IPS-11a (cell line): ENCODE data around the gene SLC9A9.

Experiments
- H3K4me3 ChIP-seq: one replicate; pipeline ENCODE4 v1.5.1; 2013; ENCODE audit warnings: low read depth, low read length, control low read depth

SLC9A9 gene

DNA sequence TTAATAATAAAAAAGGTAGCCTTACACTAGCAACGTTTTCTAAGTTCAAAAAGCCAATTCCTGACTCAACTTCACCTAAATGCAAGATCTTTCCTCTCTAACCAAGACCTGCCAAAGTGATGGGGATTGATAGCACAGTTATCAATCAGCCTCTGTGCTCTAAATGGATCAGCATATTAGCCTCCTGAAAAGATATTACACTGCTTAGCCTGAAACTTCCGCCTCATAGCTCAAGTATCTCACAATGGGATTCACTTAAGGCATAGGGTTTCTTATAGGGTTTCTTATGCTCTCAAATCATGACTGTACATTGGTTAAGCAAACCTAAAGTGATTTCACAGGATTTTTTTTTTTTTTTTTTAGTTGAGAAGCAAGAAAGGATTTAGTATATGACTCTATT is 436 bp upstream of the SLC9A9 start:
- no peak overlapping the region for H3K4me3 ChIP-seq

DNA sequence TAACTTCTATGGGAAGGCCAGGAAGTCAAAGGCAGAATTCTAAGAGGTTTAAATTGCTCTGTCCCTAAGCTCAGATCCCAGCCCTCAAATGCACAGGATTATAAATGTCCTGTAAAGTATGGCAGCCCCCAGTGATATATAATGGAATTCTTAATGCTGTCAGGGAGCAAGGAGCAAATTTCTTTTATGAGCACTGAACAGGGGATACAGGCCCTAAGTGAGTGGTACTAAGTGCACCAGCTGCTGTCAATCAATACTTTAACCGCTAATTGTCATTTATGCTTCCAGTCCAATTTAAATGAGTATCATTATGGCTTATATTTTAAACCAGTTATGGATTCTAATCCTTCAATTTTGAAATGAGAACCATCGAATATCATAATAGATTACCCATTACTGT is 4.7 kb downstream of the SLC9A9 start:
- H3K4me3 ChIP-seq: no peak overlapping the region

DNA sequence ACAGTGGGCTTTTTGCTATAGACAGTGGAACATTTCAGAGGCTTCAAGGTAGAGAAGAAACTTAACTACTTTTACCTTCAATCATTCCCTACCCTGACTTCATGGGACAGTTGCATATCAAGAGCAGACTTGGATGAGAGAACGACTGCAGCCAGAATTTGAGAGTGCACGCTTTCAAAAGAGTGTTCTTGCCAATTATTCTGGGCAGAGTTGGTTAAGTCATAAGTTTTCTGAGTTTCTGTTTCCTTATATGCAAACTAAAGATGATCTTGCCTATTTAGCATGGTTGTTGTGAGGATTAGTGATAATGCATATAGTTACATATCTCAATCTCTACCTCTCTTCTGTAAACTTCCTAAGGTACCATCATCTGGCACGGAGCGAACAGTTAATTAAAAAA is 7.6 kb downstream of the SLC9A9 start:
- no peak overlapping the region for H3K4me3 ChIP-seq

DNA sequence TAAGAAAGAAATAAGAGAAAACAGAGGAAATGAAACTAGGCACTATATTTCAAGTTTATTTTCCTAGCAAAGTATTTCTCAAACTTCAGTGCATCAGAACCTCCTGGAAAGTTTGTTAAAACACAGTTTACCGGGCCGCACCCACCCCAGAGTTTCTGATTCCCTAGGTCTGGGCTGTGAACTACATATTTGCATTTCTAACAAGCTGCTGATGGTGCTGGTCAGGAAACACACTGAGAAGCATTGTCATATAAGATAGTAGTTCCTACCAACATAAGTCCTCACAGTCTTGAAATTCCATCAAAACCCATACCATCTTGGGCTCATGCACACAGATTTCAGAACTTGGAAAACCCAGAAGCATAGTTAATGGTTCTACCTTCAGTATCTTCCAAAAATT is 8.3 kb downstream of the SLC9A9 start:
- H3K4me3 ChIP-seq: no peak overlapping the region

DNA sequence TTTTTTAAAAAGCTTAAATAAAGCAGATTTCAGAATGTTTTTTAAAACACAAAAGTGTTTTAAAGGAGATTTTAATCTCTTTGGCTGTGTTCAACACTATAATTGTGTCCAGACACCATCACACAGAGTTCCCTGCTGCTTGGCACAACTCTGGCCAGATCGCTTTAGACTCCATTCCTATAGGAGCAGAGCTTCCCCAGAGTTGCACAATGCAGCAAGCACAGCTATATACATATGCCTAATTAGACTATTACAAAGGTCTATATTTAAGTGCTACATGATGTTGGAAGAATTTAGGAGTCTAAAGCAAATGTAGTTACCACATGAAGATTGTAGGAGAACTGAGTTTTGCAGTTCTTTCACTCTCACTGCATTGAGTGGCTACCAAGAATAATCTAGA is 11.2 kb downstream of the SLC9A9 start:
- no peak overlapping the region for H3K4me3 ChIP-seq

DNA sequence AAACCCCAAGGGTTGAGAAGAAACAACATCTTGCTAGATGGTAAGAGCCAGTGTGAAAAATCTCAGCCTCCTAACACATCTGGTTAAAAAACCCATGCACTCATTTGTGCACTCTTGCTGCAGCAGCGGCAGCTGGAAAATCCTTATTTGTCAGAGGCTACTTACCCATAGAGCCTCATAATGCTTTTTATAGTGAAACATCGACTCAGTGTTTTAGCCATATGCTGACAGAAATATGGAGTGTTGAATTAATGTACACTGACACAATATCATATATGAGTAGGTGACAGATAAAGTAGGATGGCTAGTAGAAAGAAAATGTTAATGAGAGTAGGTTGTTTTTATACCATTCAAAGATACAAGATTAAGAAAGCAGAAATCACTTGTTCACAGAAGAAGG is 13.0 kb downstream of the SLC9A9 start:
- no peak overlapping the region for H3K4me3 ChIP-seq

DNA sequence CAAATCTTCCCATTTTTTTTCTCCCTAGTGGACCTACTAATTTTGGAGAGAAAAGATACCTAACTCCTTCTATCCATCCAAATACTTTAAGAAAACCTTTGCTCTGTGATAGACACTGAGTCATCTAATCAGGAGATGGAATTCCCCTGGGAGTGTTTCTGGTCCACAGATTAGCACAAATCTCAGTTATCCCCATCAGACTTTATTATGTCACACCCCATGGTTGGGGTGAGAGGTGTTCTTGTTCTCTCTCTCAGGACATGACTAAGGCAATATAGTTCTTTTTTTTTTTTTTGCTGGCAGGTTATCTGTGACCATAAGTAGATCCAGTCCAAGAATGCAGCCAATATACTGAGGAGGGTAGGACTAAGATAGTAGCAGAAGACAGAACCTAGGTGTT is 15.8 kb downstream of the SLC9A9 start:
- no peak overlapping the region for H3K4me3 ChIP-seq

DNA sequence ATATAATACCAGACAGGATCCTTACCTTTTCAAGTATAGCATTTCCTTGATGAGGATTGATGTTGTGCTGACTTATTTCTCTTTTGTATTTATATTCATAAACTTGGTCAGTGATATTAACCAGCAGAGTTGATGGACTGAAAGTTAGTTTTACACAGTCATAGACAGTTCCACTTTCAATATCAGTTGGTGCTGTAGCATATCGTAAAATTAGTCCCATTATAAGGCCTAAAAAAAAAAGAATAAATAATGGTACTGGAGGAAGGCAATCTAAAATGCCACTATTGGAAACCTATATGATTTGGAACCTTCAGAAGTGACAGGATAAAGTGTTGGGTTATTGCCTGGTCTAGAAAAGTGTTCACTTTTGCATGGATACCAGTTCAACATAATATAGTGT is 16.3 kb downstream of the SLC9A9 start:
- H3K4me3 ChIP-seq: no peak overlapping the region

DNA sequence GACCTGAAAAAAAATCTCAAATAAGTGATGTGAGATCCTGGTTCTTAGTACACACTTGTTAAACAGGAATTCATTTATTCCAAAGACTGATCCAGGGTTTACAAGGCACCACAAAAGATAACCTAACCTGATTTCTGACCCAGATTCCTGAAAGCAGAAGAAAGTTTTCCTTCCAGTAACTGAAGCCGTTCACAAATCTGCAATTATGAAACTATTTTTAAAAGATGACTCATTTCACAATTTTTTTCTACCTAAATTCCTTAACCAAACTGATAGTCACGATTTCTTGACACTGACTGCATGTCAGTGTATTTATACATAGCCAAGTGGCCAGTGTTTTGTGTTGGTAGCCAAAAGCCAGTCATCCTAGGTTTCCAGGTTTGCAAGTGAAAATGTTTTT is 17.1 kb downstream of the SLC9A9 start:
- H3K4me3 ChIP-seq: no peak overlapping the region

DNA sequence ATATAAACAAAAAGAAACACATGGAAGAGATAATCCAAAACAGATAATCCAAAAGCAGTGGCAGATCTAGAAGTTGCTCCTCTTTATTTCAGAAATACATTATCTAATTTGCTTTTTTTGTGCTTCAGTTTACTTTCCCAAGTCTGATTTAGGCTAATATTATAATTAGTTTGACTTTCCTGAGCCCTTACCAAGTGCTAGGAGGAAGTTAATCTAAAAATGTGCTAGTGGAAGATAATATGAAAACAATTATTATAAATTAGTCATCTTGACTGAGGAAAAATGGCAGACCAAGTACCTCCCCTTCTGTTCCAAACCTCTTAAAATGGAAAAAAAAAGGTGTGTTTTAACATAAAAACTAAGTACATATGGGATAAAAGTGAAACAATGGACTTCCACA is 17.5 kb downstream of the SLC9A9 start:
- H3K4me3 ChIP-seq: no peak overlapping the region

DNA sequence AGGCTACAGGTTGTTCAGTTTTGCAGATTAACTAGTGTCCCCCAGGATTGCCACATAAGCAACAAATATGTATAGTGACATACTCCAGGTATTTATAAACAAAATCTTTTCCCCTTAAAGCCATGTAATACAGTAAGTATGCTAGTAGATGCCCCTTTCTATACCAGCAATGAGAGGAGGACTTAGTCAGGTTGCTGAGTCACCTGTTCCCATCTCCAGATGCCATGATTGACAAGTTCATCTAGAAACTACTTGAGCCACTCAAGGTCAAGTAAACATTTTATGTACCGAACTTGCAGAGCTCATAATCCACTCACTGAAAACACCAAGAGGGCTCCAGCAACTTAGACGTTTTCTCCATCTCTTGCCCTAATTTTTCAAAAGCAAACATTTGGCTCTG is 18.2 kb downstream of the SLC9A9 start:
- no peak overlapping the region for H3K4me3 ChIP-seq

DNA sequence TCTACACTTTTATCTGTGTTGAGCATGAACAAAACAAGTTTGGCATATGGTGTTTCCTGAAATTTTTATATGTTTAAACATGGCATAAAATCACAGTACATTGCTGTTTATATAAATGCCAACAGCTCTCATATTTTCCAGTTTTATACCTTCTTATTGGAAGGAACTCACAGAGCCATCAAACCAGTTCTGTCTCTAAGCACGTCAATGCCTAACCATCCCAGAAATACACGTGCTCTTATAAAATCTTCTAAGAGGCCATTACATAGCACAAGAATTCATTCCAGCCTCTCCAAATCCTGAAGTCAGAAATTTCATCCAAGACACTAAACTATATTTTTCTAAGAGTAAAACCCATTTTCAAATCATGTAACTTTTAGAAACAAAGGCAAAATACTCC is 20.8 kb downstream of the SLC9A9 start:
- H3K4me3 ChIP-seq: no peak overlapping the region

DNA sequence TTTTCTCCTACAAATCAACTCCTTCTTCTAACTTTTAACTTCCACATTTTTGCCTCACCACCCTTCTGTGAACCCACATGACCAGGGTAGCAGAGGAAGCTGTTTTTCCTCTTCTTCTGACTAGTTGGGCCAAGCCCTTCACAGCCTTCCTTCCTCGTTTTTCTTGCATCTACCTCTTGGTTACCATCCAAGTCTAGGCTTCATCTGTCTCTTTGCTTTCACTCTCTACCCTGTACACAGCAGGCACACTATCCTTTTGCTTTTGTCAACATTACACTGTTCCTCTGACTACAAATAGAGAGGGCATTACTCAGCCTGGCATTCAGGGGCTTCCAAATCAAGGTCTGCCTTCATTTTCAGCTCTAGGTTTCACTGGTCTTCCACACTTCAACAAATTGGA is 22.0 kb downstream of the SLC9A9 start:
- no peak overlapping the region for H3K4me3 ChIP-seq

DNA sequence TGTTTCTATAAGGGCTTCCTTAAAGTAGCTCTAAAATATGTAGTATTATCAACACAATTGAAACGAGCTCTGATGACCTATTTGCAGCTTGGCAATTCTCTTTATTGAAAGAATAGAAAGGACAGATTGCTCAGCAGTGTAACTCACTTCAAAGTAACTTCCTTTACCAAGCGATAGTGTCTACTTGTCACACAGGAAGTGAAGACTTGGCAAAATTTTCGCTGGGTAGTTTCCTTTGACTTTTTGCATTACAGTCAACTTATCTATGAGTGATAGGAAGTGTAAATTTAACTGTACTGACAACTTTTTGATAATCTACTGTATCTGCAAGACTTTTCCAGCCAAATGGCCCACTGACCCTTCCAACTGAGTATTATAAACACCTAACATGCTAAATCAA is 22.8 kb downstream of the SLC9A9 start:
- H3K4me3 ChIP-seq: no peak overlapping the region

DNA sequence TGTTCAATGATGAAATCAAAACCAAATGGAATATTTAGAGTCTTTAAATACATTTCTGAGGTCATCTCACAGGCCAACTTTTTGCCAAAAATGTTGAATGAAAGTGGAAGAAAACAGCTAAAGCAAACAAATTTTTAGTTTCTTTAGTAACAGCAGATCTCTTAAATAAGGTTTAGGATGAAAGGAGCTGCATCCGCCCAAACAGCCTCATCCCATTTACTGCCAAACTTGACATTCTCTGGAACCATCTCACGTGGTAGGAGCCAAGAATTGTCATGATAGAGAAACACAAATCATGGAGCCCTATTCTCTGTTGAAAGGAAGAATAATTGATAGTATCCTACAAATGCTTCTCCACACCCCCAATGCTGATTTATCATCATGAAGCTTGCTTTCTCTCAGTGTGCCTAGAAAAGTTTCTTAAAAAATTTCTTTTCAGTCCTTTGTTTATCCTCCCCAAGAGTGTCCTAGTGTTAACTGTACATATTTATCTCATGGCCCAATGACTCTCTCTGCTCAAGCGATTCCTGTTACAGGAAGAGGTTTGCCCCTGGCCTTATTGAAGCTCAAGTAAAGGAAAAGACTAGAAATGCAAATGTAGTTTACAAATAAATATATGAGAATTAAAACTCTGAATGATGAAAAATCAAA is 23.4 kb downstream of the SLC9A9 start:
- no peak overlapping the region for H3K4me3 ChIP-seq

DNA sequence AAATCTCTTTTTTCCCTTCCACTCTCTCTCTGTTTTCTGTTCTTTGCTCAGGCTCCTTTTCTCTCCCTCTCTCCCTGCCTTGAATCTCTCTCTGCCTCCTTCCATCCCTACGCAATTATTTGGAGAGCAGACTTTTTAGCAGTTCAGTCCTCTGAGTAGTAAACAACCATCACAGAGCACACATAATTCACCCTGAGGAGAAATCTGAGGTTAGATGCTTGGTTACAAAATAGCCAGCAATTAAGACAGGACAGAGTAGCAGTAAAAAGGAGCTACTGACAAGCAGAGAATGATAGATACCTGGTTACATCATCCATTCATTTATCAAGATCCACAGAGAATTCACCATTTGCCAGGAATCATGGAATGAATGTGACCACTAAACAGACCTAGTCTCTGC is 25.5 kb downstream of the SLC9A9 start:
- H3K4me3 ChIP-seq: no peak overlapping the region

DNA sequence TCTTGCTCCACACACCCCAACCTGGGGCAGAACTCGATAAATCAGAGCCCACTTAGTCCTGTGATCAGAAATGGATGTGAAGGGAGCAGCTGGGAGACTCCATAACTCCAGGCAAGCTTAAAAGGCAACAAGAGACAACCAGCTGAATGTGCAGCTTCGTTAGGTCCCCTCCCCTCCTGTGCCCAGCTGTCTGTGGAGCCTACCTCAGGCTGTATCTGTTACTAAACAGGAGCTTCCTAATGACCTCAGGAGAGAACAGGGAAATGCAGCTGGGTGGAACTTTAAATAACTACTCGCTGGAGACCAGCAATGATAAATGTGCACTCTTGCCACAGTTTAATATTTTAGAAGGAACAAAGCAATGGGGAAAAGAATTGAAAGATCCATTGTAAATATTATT is 25.9 kb downstream of the SLC9A9 start:
- no peak overlapping the region for H3K4me3 ChIP-seq

DNA sequence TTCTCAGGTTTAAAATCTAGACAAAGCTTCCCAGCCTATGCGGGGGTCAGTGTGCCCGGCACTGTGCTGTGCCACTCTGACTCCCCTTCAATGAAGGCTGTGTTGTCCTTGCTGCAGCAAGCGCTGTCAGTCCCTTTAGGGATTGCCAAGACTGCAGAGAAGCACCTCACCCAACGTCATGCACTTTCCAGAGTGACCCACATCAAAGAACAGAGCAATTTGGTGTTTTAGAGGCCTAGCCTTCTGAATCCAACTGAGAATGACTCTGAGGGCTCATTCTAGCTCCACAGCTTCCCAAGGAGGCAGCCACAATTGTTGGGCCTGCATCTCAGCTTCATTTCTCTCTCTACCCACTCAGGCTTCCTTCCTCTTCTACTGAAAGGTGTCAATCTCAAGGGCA is 26.4 kb downstream of the SLC9A9 start:
- H3K4me3 ChIP-seq: no peak overlapping the region

DNA sequence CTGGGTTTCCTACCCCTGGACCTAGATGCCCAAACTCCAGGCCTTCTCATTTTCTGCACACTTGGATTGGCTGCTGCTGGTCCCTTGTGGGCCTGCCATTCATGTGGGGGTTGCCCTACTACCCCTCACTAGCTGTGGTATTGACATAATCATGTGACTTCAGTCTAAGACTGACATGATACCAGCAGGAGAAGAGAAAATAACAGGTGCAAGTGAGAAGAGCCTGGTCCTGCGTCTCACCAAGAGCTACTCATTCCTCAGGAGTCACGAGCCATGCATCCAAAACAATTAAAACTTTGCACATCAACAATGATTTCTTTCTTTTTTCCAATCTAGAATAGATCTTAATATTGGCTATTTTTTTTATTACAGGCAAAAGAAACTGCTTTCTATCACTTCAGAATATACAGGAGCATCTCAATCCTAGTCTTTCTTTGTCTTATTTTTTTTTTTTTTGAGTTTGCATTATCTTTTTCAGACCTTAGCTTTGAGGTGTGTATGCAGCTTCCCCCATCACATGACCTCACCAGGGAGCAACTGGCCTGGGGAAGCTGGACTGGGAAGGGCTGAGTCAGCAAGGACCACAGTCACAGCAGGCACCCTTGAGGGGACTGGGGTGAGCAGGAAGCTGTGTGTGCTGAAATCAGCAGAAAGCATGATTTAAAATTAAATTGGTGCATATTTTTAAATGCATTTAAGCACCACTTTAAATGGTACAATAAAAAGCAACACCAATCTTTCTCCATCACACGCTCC is 27.6 kb downstream of the SLC9A9 start:
- H3K4me3 ChIP-seq: no peak overlapping the region

DNA sequence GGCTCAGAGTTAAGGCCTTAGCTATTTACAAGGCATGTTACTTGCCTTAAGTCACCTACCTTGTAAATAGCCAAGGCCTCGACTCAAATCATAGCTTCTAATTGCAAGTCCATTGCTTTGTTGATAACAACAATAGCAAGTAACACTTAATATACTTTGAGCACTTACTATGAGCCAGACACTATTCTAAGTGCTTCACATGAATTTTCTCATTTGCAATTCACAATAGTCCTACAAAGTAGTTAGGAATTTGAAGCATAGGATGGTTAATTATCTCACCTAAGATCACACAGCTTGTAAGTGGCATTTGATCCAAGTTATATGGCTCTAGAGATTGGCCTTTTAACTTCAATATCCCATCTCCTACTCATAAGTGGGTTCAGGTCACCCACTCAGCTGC is 28.4 kb downstream of the SLC9A9 start:
- no peak overlapping the region for H3K4me3 ChIP-seq

DNA sequence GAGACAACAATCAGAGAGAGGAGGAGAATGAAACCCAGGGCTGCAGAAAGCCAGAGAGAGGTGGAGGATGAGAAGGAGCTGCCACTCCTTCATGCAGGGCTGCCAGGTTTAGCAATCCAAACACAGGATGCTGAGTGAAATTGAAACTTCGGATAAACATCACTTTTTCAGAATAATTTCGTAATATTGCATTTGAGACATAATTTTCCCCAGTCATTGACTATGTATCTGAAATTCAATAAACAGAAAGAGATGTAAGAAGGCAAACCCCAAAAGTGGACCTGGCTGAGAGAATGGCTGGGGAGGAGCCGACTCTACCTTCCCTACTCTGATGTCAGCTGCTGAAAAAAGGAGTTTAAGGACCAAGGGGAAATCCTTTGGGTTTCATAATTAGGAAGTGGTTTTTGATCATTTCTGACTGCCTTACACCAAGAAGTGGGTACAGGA is 33.8 kb downstream of the SLC9A9 start:
- no peak overlapping the region for H3K4me3 ChIP-seq

DNA sequence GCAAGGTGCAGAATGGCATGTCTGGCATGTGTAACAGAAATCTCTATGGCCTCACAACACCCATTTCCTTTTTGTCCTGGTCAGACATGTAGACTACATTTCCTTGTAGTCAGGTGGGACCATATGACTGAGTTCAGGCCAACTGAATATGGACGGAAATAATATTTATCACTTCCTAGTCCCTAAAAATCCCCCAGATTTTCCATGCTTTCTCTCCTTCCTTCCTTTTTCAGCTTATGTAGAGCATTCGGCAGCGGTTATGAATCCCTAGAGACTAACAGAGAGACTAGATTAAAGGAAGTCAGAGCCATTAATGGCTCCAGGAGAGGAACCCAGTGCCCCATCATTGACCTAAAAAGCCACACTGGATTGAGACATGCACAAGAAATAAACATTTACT is 35.8 kb downstream of the SLC9A9 start:
- no peak overlapping the region for H3K4me3 ChIP-seq

DNA sequence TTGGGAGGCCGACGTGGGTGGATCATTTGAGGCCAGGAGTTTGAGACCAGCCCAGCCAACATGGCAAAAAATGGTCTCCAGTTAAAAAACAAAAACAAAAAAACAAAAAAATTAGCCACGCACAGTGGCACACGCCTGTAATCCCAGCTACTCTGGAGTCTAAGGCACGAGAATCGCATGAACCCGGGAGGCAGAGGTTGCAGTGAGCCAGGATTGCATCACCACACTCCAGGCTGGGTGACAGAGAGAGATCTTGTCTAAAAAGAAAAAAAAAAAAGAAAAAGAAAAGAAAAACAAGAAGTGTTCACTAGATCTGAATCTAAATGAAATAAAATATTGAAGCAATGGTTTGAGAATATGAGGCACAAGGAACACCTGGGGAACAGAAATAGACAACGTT is 36.7 kb downstream of the SLC9A9 start:
- no peak overlapping the region for H3K4me3 ChIP-seq
